Kasumi-1 (cell line): Measurements from ENCODE around the gene AADAC.
"Not testable (repeated sequence)": the region's sequence is repeated elsewhere in the genome, so short reads cannot be mapped to it uniquely, and the experiment has no call there.

Experiments used
- DNase-seq, 2 experiments: peaks; one replicate each; lab custom pipeline; 2025; lab: John Stamatoyannopoulos, UW

AADAC gene

DNA sequence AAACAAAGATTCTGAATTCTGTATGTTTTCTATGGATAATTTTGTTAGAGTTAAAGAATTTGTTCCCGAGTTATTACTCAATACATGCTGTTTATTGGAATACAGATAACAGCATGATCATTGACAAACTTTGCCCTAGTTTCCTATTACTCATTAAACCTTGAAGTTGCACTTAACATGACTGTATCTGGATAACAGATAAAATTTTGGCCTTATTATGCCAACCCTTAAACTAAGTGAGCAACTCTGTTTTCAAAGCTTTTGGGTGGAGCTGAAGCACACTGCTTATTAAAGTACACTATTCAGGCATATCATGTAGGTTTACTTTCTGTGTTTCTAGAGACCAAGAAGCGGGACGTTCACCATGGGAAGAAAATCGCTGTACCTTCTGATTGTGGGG is at the start of gene AADAC:
AADAC (plus strand) TSS at position 318 of the 400 bp plus-strand sequence; CDS start at position 365, 47 bp downstream.
- DNase-seq: no peak

- DNase-seq: not testable (repeated sequence)
Measured at GRCh38 chr3:151764699-151765098, 49.2 kb upstream of the AADAC start.

DNA sequence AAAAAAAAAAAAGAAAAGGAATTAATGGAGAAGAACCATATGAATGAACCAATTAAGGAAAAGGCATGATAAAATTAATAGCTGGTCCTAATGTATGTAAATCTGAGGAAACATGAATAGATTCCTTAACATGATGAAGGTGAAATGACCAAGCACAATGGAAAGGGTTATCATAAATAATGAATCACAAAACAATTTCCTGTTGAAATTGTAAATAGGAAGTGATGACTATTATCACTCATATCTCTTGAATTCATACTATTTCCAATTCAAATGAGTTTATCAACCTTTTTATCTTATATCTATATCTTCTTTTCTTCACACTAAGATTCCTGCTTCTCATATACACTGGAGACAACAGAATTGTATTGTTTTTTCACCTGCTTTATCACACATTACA is 48.2 kb upstream of the AADAC start:
- no peak for DNase-seq

DNA sequence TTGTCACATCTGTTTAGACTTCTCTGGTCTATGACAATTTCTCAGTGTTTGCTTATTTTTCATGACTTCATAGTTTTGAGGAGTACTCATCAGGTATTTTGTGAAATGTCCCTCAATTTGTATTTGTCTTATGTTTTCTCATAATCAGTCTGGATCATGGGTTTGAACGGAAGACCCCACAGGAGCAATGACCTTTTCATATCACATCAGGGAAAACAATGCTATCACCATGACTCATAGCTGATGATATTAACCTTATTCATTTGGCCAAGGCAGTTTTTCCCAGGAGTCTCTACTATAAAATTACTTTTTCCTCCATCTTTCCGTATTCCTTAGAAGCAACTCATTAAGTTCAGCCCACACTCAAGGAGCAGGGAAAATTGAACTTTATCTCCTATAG is 47.5 kb upstream of the AADAC start:
- no peak for DNase-seq

GRCh38 chr3:151768393-151768930 is 45.5 kb upstream of the AADAC start:
- DNase-seq: no peak

GRCh38 chr3:151769175-151769574 is 44.7 kb upstream of the AADAC start:
- no peak for DNase-seq

- no peak for DNase-seq
Measured at GRCh38 chr3:151770956-151771355, 43.0 kb upstream of the AADAC start.

- DNase-seq: no peak
Measured at GRCh38 chr3:151772825-151773480, 41.0 kb upstream of the AADAC start.

DNA sequence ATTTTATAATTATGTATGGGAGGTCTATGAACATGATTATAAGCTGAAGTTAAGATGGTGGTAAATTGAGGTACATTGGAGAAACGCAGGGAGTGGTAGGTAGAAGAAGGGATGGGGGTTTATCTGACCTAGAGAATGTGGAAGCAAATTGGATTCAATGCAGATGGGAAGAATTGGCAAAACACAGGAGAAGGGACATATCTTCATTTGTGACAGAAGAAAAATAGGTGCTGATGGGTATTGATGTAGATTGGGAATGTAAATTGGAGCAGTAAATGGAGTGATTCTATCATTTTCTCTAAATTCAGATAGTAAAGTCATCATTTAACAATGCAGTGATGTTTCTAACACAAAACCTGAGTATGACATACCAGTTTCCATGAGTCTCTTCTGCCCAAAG is 39.7 kb upstream of the AADAC start:
- DNase-seq: no peak

DNA sequence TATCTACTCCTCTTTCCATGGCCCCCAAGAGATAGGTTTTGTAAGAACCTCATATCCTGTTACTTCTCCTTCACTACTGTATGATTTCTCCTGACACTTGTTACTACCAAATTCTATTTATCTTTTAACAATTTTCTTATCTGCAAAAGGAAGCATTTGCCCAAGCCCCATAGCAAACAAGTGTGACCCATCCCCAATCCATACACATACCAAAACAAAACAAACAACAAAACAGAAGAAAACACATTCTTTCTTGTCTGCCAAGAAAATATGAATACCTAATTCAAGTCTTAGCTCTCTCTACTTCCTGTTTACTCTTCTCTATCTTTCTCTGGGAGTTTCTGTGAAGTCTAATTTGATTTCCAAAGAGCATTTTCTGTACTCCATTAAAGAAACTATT is 39.0 kb upstream of the AADAC start:
- DNase-seq: no peak

- DNase-seq: no peak
Measured at GRCh38 chr3:151775314-151776258, 38.3 kb upstream of the AADAC start.

GRCh38 chr3:151776259-151776740 is 37.6 kb upstream of the AADAC start:
- DNase-seq: no peak

DNA sequence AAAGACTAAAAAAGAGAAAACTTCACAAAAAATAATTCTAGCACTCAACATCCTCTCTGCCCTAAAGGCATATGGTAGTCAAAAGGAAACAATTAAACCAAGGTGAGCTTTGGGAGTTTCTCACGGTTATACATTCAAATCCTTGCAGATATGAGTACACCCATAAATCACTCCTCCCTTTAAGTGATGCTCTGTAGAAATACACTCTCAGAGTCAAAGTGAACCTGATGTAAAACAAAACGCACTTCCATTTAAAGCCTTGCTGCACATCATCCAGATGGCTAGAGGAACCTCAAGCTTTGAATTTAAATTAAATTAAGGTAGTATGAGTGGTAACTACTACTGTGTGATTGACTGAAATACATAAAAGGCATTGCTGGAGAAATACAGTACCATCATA is 36.0 kb upstream of the AADAC start:
- no peak for DNase-seq

DNA sequence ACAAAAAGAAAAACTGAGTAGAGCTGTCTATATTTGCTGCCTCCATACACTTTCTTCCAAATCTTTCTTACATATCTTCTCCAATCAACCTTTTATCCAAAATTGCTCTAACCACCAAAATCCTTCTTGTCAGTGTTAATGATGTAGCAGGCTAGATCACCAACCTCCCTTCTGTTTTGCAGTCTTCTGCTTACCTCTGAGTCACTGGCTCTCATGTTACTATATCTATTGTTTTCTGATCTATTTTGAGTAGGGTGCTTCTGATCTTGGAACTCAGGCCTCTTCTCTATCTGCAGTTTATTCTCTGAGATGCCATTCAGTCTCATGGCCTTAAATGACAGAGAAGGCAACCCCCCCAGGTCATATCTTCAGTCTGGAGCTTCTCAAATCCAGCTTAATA is 26.3 kb upstream of the AADAC start:
- no peak for DNase-seq

DNA sequence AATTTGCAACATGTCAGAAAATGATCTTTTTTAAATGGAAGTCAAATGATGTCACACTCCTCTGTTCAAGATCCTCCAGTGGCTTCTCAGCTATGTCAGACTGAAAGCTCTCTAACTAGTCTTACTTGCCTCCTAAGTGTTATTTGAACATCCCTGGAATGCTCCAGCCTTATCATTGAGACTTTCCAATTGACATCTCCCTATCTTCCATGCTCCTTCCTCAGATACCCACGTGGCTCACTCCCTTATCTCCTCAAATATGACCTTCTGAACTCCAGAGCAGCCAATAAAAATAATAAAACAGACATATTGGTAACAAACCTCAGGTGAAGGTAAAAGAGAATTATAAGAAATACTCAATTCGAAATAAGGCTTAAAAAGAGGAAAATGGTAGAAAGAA is 25.5 kb upstream of the AADAC start:
- DNase-seq: no peak

GRCh38 chr3:151789853-151790463 is 24.0 kb upstream of the AADAC start:
- DNase-seq: no peak

- DNase-seq: not testable (repeated sequence)
Measured at GRCh38 chr3:151790763-151791162, 23.2 kb upstream of the AADAC start.

DNA sequence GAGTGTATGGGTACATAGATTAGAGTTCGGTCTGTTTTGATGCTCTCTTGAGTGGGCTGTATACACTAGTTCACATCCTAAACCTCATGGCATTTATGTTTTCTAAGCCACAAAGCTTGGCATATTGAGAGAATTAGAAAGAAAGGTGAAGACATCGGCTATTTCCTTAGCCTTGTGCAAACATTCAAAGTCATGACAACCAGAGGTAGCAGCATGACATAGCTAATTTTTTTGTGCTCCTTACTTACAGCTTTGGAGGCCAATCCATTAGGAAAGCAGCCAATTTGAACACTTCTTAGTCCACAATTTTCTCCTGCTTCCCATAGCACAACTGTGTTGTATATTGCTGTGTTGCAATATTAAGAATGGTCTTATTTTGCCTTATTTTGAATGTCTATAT is 21.5 kb upstream of the AADAC start:
- DNase-seq: no peak

DNA sequence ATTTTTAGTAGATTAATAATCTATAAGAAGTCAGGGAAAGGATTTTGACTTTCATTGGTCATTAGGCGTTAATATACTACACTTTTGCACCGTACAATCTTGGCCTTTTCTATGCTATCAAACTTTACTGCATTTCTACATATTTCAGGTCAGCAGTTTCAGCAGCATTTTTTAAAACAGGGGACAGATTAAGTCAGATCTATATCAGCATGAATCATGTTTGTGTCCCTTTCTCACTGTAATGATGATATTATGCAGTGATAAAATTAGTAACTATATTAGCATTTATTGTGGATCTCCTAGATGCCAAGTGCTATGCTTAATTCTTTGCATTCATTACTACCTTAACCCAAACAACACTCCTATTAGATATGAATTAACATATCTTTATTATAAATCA is 20.3 kb upstream of the AADAC start:
- no peak for DNase-seq

DNA sequence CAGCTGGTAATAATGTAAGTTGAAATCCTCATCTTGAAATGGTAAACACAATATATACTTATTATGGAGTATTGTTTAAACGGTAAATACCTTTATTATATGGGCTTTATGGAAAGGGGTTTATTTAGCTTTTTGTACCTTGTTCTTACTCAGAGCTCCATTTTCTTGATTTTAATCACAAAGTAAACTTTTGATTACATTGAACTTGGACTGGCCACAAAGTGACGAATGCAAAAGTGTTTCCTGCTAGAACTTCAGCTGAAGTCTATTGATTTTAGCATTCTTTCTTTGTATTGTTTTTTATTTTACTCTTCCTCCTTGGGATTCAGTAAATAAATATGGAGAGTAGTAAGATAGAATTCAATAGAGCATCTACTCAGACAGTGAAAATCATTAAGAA is 19.8 kb upstream of the AADAC start:
- DNase-seq: no peak

DNA sequence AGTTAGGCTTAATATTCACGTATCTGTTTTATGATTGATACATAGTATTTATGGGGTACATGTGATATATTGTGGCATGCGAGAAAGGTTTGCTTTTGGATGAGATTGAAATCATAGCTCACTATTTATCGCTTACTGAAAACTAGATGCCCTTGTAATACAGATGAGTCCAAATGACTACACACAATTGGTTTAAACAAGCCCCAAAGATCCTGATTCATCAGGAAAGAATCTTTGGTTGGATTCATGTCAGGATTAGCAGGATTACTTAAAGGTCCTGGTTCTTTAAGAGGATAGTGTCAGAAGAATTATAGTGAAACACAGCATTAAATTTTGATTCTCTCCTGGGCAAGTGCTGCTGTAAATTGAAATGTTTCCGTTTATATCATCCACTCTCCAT is 18.6 kb upstream of the AADAC start:
- DNase-seq: no peak

- DNase-seq: no peak
Measured at GRCh38 chr3:151796105-151796680, 17.7 kb upstream of the AADAC start.
